ENCODE measurements around the gene ARHGAP25.

The ARHGAP25 gene

GRCh38 chr2:68757081-68757480, 22.5 kb downstream of the ARHGAP25 start:
- no peak overlapping the region for H3K4me3 ChIP-seq (ENCODE audit: low read length)

GRCh38 chr2:68762100-68762499, 27.5 kb downstream of the ARHGAP25 start:
- no peak for DNase-seq (ENCODE audit: low read depth)
- H3K4me3 ChIP-seq (ENCODE audit: low read length) = no peak overlapping the region
- no peak for TF ChIP-seq CTCF (conservative IDR thresholded peaks at IDR 0.05; ENCODE audit: low read length)

More at GRCh38 chr2:68757081-68757480, 22.5 kb downstream of the ARHGAP25 start:
- no peak for TF ChIP-seq CTCF (conservative IDR thresholded peaks at IDR 0.05; ENCODE audit: low read length)
- no peak for DNase-seq (ENCODE audit: low read depth)

GRCh38 chr2:68762665-68763064, 28.1 kb downstream of the ARHGAP25 start:
- TF ChIP-seq CTCF (conservative IDR thresholded peaks at IDR 0.05; ENCODE audit: low read length) = no peak
- DNase-seq (ENCODE audit: low read depth) = no peak
- no peak overlapping the region for H3K4me3 ChIP-seq (ENCODE audit: low read length)

GRCh38 chr2:68764041-68764805, 29.6 kb downstream of the ARHGAP25 start:
- TF ChIP-seq CTCF (conservative IDR thresholded peaks at IDR 0.05; ENCODE audit: low read length) = no peak
- no peak overlapping the region for H3K4me3 ChIP-seq (ENCODE audit: low read length)
- peak; percentile 17 for DNase-seq (ENCODE audit: low read depth)

GRCh38 chr2:68764806-68765311, 30.2 kb downstream of the ARHGAP25 start:
- DNase-seq (ENCODE audit: low read depth) = peak; percentile 18
- H3K4me3 ChIP-seq (ENCODE audit: low read length) = no peak overlapping the region
- TF ChIP-seq CTCF (conservative IDR thresholded peaks at IDR 0.05; ENCODE audit: low read length) = no peak

- no peak overlapping the region for H3K4me3 ChIP-seq (ENCODE audit: low read length)
- no peak for TF ChIP-seq CTCF (conservative IDR thresholded peaks at IDR 0.05; ENCODE audit: low read length)
- DNase-seq (ENCODE audit: low read depth) = peak; percentile 5
Measured at GRCh38 chr2:68765739-68766375, 31.2 kb downstream of the ARHGAP25 start.

Measured in AG10803 (cell line).